GM21619 (cell line): Measurements from ENCODE around the gene VCAN.

Experiments used
- ATAC-seq: cut with Tn5 transposase; IDR thresholded peaks from one replicate; pipeline ENCODE4 v1.9.1; 2021; ENCODE audit not compliant: unreplicated experiment

Gene VCAN

DNA sequence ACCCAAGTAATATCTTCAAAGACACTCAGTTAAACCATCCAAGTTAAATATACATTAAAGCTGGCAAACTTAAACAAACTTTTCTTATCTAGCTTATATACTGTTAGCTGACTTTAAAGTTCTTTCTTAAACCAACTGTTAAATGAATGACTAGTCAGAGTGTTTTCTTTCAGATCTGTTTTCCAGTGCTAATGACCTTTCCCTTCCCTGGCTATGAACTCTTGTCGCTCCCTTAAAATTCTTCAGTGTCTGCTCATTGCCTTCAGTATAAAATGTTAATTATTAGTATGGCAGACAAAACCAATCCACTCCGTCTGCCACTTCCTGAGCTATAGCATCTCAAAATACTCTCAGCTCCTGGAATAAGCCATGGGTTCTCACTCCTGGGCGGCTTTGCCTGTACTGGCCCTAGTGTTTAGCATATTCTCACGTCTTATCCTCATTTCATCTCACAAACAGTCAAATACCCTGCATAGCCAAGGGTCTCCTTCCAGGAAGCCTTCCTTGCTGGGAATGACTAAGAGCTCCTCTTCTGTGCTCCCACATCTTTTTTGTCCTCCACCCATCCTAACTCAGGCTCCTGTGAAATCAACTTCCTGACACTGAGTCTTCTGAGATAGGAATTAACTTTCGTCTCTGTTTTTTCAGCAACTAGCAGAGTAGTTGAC is 87.7 kb downstream of the VCAN start:
- ATAC-seq: no peak

- ATAC-seq: no peak
Observed at GRCh38 chr5:83562071-83562606, 90.6 kb downstream of the VCAN start.

GRCh38 chr5:83562791-83563557 is 91.4 kb downstream of the VCAN start:
- ATAC-seq: no peak

GRCh38 chr5:83563631-83564030 is 92.1 kb downstream of the VCAN start:
- ATAC-seq: no peak

DNA sequence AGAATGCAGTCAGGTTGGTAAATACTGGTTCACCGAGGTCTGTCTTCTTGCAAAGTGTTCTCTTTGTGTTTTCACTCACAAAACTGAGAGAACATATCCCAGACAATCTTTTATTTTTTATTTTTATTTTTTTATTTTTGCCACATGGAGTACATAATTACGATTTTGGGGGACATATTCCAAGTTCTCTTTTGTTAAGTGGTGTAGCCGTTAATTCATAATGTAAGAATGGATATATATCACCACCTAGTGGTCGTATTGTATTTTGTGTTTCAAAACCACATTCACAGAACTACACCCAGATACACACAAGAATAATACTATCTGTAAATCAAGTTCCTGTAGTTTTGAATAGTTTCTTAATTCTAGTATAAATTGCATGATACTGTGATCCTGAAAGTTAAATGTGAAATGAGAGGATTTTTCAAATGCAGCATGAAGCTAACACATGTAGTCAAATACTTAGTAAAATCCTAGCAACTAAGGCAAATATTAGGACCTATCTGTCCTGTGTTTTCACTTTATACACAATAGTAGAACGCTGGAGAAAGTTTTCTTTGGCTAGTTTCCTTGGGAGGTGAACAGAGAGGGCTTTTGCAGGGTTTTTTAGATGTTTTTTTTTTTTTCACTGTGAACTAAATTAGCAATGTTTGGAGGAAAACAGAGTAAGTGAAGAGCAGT is 92.7 kb downstream of the VCAN start:
- peak; percentile 67 for ATAC-seq

DNA sequence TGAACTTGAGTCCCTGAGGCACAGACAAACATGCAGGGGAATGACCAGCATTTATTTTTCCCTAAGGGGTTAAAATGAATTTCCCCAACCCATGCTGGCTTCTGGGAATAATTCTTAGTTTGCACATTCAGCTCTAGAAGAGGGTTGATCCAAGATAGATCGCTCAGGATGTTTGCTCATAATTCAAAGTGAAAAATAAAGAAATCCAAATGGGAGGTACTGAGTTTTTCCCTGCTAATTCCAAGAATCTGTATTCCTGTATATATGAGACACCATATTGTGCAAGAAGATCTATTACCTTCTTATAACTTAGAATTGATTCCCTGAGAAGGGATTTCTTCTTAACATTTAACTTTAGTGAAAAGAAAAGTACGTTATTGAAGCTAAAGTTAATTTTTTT is 96.2 kb downstream of the VCAN start:
- ATAC-seq: no peak

DNA sequence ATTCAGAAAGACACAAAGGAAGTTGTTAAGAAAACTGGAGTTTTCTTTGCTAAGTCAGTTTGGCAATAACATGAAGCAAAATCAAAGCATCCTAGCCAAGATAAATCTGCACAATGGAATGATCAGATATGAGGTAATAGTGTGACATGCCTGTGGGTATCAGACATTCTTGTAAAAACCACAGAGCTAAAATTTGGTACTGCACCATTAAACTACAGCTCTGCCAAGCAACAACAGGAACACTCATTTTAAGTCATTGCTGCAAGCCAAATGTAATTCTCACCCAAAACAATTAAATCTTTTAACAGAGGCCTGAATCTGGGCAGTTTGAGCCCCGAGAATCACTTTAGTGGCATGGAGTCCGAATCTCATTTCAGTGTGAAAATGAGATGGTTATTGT is 96.6 kb downstream of the VCAN start:
- no peak for ATAC-seq

GRCh38 chr5:83570916-83571315 is 99.4 kb downstream of the VCAN start:
- no peak for ATAC-seq

DNA sequence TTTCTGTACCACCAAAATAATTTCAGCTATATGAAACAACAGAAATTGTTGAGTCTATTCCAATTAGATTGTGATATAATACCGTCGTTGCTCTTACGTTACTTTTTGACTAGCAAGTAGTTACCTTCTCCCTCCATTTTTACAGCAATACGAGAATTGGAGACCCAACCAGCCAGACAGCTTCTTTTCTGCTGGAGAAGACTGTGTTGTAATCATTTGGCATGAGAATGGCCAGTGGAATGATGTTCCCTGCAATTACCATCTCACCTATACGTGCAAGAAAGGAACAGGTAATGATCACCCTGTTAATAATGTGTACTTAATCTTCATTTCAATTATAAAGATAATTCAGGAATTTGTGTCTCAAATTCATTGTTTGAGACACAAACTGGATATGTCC is 100.7 kb downstream of the VCAN start:
- ATAC-seq: no peak

GRCh38 chr5:83576341-83576740 is 104.8 kb downstream of the VCAN start:
- no peak for ATAC-seq

DNA sequence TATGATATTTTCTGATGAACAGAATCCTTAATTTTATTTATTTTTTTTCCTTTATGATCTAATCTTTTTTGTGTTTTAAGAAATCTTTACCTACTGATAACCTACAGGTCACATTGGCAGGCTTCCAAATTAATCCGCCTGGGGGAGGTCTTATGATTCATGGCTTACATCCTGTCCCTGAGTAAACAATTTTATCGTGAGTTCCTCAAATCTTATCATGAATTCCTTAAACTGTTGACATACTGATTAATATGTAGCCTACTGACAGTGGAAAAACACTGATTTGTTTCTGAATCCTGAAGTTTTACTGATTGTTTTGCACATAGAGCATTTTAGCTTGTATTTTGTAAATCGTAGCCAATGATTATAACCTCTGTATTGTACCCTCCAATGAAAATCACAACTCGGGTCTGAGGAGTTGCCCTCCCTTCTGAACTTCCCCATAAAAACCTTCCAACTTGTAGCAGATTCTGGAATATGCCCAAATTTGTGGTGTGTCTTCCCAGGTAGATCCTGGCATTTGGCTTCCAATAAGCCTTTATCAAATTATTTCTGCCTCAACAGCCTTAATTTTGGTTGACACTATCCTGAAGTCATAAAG is 105.6 kb downstream of the VCAN start:
- ATAC-seq: no peak

- no peak for ATAC-seq
Observed at GRCh38 chr5:83583859-83584258, 112.3 kb downstream of the VCAN start.

GRCh38 chr5:83586874-83587776 is 115.6 kb downstream of the VCAN start:
- no peak for ATAC-seq

GRCh38 chr5:83589786-83590185 is 118.2 kb downstream of the VCAN start:
- ATAC-seq: no peak

DNA sequence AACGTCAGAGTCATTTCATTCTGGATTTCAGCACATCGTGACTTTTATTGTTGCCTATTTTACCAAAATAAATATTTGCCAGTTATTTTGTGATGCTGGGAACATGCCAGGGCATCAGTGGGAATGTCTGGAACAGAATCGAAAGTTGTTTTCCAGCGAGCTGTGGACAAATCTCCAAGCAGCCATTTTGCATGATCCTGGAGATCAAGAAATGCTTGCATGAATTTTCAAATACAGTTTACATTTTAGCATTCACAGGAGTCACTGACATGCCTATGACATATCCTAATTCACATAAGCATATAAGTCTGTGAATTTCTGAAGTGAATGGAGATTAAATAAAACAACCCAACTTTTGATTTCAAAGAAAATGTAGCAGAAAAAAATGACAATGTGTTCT is 119.4 kb downstream of the VCAN start:
- no peak for ATAC-seq

- no peak for ATAC-seq
Observed at GRCh38 chr5:83595217-83595616, 123.7 kb downstream of the VCAN start.

- peak; percentile 70 for ATAC-seq
Observed at GRCh38 chr5:83608122-83608521, 136.6 kb downstream of the VCAN start.

GRCh38 chr5:83614841-83615240 is 143.3 kb downstream of the VCAN start:
- ATAC-seq: no peak

- ATAC-seq: no peak
Observed at GRCh38 chr5:83628360-83628759, 156.8 kb downstream of the VCAN start.
